A549 treated with ZK216348 at 1 μM for 4 hours (cell line): ENCODE data around the gene HYAL4. TPM values are rescaled to one million over a fixed set of nuclear protein-coding genes. Genes with fewer than 3 reads are reported as not detected.

Source experiments
- total RNA-seq: library from RNA; stranded (reverse); fragments of 200-300 nt; extraction: Qiagen RNA extraction; gene quantifications from 5 replicates; pipeline ENCODE4 v1.2.3, GENCODE V29; 2022; ENCODE audit warnings: low read depth

HYAL4 gene, protein sequence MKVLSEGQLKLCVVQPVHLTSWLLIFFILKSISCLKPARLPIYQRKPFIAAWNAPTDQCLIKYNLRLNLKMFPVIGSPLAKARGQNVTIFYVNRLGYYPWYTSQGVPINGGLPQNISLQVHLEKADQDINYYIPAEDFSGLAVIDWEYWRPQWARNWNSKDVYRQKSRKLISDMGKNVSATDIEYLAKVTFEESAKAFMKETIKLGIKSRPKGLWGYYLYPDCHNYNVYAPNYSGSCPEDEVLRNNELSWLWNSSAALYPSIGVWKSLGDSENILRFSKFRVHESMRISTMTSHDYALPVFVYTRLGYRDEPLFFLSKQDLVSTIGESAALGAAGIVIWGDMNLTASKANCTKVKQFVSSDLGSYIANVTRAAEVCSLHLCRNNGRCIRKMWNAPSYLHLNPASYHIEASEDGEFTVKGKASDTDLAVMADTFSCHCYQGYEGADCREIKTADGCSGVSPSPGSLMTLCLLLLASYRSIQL
- total RNA-seq: 0.08 to 0.09 TPM in 2 of 5 replicates, not detected in the others

GRCh38 chr7:123844712-123845219 lies at the start of gene HYAL4:
HYAL4 (plus strand) TSS chr7:123845169; CDS start chr7:123868274, 23,105 bp downstream.

GRCh38 chr7:123924941-123925340 lies 80.0 kb downstream of the HYAL4 start, which contains the start of gene SPAM1:
SPAM1 (plus strand) TSS chr7:123925241; CDS start chr7:123953571, 28,330 bp downstream.

Other genes with a start within 250 kb of the HYAL4 start
- not detected in 5 replicates for gene ASB15, start 243.3 kb upstream of the HYAL4 start, total RNA-seq
- not detected in 5 replicates for gene LMOD2, start 189.3 kb upstream of the HYAL4 start, total RNA-seq
- 13.9 to 25.7 TPM (median 23.1 TPM) in 5 replicates for gene WASL, start 96.2 kb upstream of the HYAL4 start, total RNA-seq
- gene SPAM1, start 80.1 kb downstream of the HYAL4 start, total RNA-seq: not detected in 5 replicates
- gene TMEM229A, start 187.9 kb downstream of the HYAL4 start, total RNA-seq: not detected in 5 replicates